ENCODE measurements around the gene ZFP36L2.

Gene ZFP36L2

GRCh38 chr2:43179942-43180341, 46.5 kb downstream of the ZFP36L2 start:
- DNase-seq (ENCODE audit: low read depth, low spot score) = no peak
- TF ChIP-seq CTCF (IDR thresholded peaks at IDR 0.05; ENCODE audit: low read depth, low read length) = no peak
- in situ Hi-C loops (cut with HindIII; ENCODE audit: low sequenced_read_pairs) = no loop called here
- no peak overlapping the region for H3K4me3 ChIP-seq (ENCODE audit: low read depth, low read length)

GRCh38 chr2:43178602-43179542, 47.5 kb downstream of the ZFP36L2 start:
- in situ Hi-C loops (cut with HindIII; ENCODE audit: low sequenced_read_pairs) = no loop called here
- TF ChIP-seq CTCF (IDR thresholded peaks at IDR 0.05; ENCODE audit: low read depth, low read length) = no peak
- peak; percentile 92 for DNase-seq (ENCODE audit: low read depth, low spot score)
- no peak overlapping the region for H3K4me3 ChIP-seq (ENCODE audit: low read depth, low read length)

- in situ Hi-C loops (cut with HindIII; ENCODE audit: low sequenced_read_pairs) = no loop called here
- H3K4me3 ChIP-seq (ENCODE audit: low read depth, low read length) = no peak overlapping the region
- no peak for DNase-seq (ENCODE audit: low read depth, low spot score)
- TF ChIP-seq CTCF (IDR thresholded peaks at IDR 0.05; ENCODE audit: low read depth, low read length) = no peak
These were observed 48.3 kb downstream of the ZFP36L2 start for GRCh38 chr2:43178055-43178598.

GRCh38 chr2:43176449-43176848, 50.0 kb downstream of the ZFP36L2 start:
- no peak for TF ChIP-seq CTCF (IDR thresholded peaks at IDR 0.05; ENCODE audit: low read depth, low read length)
- in situ Hi-C loops (cut with HindIII; ENCODE audit: low sequenced_read_pairs) = no loop called here
- H3K4me3 ChIP-seq (ENCODE audit: low read depth, low read length) = no peak overlapping the region
- DNase-seq (ENCODE audit: low read depth, low spot score) = no peak

- no peak for DNase-seq (ENCODE audit: low read depth, low spot score)
- TF ChIP-seq CTCF (IDR thresholded peaks at IDR 0.05; ENCODE audit: low read depth, low read length) = no peak
- in situ Hi-C loops (cut with HindIII; ENCODE audit: low sequenced_read_pairs) = no loop called here
- H3K4me3 ChIP-seq (ENCODE audit: low read depth, low read length) = no peak overlapping the region
These were observed 50.5 kb downstream of the ZFP36L2 start for GRCh38 chr2:43175876-43176275.

- DNase-seq (ENCODE audit: low read depth, low spot score) = peak; percentile 61
- H3K4me3 ChIP-seq (ENCODE audit: low read depth, low read length) = no peak overlapping the region
- no peak for TF ChIP-seq CTCF (IDR thresholded peaks at IDR 0.05; ENCODE audit: low read depth, low read length)
- in situ Hi-C loops (cut with HindIII; ENCODE audit: low sequenced_read_pairs) = no loop called here
These were observed 51.4 kb downstream of the ZFP36L2 start for GRCh38 chr2:43175020-43175441.
